NCI-H2227 (cell line): ENCODE results near the gene TECPR1.

Experiments
- DNase-seq: peaks from one replicate; lab custom pipeline; 2025; ENCODE audit not compliant: unreplicated experiment; lab: John Stamatoyannopoulos, UW

The TECPR1 gene

GRCh38 chr7:98168904-98169621 is 83.0 kb downstream of the TECPR1 start:
- no peak for DNase-seq

- peak; percentile 74 for DNase-seq
These were observed 83.7 kb downstream of the TECPR1 start for GRCh38 chr7:98168181-98168903.

GRCh38 chr7:98167653-98168052 is 84.4 kb downstream of the TECPR1 start:
- DNase-seq: no peak

GRCh38 chr7:98166668-98166970 is 85.4 kb downstream of the TECPR1 start:
- DNase-seq: no peak

- peak; percentile 63 for DNase-seq
These were observed 86.0 kb downstream of the TECPR1 start for GRCh38 chr7:98165827-98166667.
